Vagina (tissue), 2 donors: ENCODE data around the gene APBA1.

Source experiments
- POLR2A ChIP-seq, 2 donors: fragments of 450-650 bp; IDR thresholded peaks; one replicate each; pipeline ENCODE4 v1.6.1; 2017; ENCODE audit warnings: antibody characterized with exemption in 2 of 2, mild to moderate bottlenecking in 2 of 2, moderate library complexity in 2 of 2
- TF ChIP-seq, protein P1 (sequence below), 3 experiments: fragments of 450-650 bp in 2 of 3; fragments of 200-600 bp in 1 of 3; sonication (generic) in 1 of 3; IDR thresholded peaks; one replicate each; pipeline ENCODE4 v1.5.1; 2017 to 2019; ENCODE audit warnings: antibody characterized with exemption in 3 of 3, mild to moderate bottlenecking in 2 of 3, moderate library complexity in 2 of 3

DNA sequence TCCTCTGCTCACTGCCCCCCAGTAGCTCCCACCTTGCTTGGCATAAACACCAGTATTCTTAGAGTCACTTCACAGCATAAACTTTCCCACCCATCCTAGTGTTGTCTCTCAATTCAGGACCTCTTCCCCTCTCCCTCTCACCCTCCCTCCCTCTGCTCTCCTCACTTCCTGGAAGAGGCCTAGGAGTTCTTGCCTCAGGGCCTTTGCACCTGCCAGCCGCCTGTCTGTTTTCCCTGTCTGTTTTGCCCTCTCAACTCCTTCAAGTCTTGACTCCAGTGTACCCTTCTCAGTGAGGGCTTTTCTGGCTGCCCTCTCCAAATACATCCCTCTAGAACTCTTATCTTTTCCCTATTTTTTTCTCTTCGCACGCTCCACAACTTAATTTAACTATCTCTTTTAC is 260.9 kb downstream of the APBA1 start:
- TF ChIP-seq, protein P1, sequence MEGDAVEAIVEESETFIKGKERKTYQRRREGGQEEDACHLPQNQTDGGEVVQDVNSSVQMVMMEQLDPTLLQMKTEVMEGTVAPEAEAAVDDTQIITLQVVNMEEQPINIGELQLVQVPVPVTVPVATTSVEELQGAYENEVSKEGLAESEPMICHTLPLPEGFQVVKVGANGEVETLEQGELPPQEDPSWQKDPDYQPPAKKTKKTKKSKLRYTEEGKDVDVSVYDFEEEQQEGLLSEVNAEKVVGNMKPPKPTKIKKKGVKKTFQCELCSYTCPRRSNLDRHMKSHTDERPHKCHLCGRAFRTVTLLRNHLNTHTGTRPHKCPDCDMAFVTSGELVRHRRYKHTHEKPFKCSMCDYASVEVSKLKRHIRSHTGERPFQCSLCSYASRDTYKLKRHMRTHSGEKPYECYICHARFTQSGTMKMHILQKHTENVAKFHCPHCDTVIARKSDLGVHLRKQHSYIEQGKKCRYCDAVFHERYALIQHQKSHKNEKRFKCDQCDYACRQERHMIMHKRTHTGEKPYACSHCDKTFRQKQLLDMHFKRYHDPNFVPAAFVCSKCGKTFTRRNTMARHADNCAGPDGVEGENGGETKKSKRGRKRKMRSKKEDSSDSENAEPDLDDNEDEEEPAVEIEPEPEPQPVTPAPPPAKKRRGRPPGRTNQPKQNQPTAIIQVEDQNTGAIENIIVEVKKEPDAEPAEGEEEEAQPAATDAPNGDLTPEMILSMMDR (IDR thresholded peaks at IDR 0.05) = no peak
- no peak for TF ChIP-seq POLR2A (IDR thresholded peaks at IDR 0.05)
